Fibroblast of mammary gland (primary cell): Measurements from ENCODE around the gene ARHGAP8.

ENCODE experiments used
- DNase-seq: peaks from one replicate; pipeline ENCODE4 v3.0.0-alpha.2; 2010; ENCODE audit warnings: low read depth
- H3K4me3 ChIP-seq: 2 replicates; pipeline ENCODE4 v1.5.1; 2011; ENCODE audit warnings: low read depth, mild to moderate bottlenecking, low read length, moderate library complexity; ENCODE audit not compliant: control insufficient read depth
- TF ChIP-seq, protein P1 (sequence below): conservative IDR thresholded peaks from 2 replicates; pipeline ENCODE4 v1.5.1; 2011; ENCODE audit warnings: low read depth, low read length, inconsistent platforms; ENCODE audit not compliant: control insufficient read depth, insufficient read depth

ARHGAP8 gene

DNA sequence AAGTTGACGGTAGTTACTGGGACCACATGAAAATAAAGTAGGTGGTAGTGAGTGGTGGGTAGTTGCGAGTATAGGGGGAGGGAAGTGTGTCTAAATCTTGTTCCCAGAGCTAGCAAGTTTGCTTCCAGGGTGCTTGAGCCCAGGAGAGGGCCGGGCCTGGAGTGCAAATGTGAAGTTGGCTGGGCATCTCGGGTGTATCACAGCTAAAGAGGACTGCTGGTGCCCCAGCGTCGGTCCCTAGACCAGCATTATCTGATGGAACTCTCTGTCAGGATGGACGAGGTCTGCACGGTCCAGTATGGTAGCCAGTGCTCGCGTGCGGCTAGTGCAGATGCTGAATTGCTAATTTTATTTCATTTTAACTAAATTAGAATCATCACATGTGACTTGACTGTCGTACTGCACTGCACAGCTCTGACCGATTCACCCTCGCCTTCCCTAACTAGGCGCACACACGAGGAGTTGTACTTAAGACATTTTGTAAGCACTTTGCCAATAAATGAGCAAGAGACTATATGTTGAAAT is 75.4 kb downstream of the ARHGAP8 start:
- TF ChIP-seq, protein P1, sequence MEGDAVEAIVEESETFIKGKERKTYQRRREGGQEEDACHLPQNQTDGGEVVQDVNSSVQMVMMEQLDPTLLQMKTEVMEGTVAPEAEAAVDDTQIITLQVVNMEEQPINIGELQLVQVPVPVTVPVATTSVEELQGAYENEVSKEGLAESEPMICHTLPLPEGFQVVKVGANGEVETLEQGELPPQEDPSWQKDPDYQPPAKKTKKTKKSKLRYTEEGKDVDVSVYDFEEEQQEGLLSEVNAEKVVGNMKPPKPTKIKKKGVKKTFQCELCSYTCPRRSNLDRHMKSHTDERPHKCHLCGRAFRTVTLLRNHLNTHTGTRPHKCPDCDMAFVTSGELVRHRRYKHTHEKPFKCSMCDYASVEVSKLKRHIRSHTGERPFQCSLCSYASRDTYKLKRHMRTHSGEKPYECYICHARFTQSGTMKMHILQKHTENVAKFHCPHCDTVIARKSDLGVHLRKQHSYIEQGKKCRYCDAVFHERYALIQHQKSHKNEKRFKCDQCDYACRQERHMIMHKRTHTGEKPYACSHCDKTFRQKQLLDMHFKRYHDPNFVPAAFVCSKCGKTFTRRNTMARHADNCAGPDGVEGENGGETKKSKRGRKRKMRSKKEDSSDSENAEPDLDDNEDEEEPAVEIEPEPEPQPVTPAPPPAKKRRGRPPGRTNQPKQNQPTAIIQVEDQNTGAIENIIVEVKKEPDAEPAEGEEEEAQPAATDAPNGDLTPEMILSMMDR, result no peak
- no peak for DNase-seq
- H3K4me3 ChIP-seq, result no peak overlapping the region

DNA sequence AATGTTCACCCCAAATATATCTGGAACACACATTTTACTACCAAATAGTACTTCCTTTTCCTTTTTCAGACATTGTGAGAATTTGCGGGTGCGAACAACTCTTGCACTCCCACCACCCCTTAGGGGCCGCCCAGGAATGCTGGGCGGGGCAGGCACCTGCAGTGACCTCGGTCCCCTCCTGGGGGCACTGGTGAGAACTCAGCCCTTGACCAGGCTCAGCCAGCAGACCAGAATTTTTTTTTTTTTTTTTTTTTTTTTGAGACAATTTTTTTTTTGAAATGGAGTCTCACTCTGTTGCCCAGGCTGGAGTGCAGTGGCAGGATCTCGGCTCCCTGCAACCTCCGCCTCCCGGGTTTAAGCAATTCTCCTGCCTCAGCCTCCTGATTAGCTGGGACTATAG is 75.8 kb downstream of the ARHGAP8 start:
- no peak for DNase-seq
- TF ChIP-seq, protein P1, result peak; percentile 41
- H3K4me3 ChIP-seq, result no peak overlapping the region

DNA sequence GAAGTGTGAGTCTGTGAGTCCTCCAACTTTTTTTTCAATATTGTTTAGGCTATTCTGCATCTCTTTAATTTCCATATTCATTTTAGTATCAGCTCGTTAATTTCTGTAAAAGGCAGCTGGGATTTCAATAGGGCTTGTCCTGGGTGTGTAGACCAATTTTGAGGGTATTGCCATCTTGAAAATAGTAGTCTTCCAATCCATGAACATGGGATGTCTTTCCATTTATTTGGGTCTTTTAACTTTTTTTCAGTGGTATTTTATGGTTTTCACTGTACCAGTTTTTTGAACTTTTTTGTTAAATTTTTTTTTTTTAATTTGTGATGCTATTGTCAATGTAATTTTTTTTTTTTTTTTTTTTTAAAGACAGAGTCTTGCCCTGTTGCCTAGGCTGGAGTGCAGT is 79.5 kb downstream of the ARHGAP8 start:
- TF ChIP-seq, protein P1, result no peak
- DNase-seq, result no peak
- no peak overlapping the region for H3K4me3 ChIP-seq

DNA sequence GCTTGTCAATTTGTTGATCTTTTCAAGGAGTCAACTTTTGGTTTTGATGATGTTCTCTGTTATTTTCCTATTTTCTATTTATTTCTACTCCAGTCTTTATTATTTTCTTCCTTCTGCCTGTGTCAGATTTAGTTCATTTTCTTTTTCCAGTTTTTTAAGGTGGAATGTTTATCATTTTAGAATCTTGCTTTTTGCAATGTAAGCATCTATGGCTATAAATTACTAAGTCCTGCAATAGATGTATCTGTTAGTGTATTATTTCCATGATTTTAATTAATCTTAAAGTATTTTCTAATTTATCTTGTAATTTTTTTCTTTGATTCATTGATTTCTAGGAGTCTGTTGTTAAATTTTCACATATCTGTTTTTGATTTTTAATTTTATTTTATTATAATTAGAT is 81.7 kb downstream of the ARHGAP8 start:
- TF ChIP-seq, protein P1, result no peak
- DNase-seq, result no peak
- no peak overlapping the region for H3K4me3 ChIP-seq

DNA sequence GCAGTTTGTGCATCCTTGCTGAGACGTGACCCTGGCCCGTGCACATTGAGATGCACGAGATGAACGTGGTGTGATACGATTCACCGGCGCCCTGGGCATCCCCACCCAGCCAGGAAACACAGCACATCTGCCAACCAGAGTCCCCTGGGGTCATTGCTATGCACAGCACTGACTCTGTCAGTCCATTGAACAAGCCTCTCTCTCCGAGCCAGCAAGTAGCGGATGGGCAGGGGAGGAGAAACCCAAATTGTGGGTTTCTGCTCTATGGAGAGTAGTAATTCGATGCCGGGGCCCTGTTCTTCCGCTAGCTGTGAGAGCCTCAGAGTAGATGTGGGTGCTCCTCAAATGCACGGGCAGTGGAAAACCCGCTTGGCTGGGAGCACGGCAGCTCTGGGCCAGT is 85.1 kb downstream of the ARHGAP8 start:
- DNase-seq, result no peak
- TF ChIP-seq, protein P1, result no peak
- no peak overlapping the region for H3K4me3 ChIP-seq

DNA sequence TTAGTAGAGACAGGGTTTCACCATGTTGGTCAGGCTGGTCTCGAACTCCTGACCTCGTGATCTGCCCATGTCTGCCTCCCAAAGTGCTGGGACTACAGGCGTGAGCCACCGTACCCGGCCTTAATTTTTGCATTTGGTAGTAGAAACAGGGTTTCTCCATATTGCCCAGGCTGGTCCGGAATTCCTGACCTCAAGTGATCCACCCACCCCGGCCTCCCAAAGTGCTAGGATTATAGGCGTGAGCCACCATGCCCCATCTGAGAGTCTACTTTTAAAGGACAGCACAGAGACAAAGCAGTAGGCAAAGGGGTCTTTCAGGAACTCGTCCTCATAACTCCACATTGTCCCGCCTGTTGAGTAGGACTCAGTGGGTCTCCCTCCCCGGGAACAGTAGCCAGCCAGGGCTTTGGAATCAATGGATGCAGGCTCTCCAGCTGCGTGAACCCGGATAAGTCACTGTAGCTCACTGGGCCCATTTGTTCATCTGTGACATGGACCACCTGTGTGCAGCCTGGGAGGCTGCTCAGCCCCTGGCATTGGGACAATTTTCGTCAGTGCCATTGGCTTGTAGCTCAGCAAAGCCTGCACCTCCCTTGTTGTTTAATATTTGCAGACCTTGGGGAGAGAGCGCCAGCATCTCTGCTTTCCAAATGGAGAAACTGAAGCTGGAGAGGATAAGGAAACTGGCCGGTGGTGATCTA is 86.1 kb downstream of the ARHGAP8 start:
- no peak overlapping the region for H3K4me3 ChIP-seq
- no peak for DNase-seq
- TF ChIP-seq, protein P1, result no peak
